NCI-H82 (cell line): Measurements from ENCODE around the gene SAC3D1.
"Not testable (repeated sequence)": the region's sequence is repeated elsewhere in the genome, so short reads cannot be mapped to it uniquely, and the experiment has no call there.

ENCODE experiments used
- DNase-seq: peaks from one replicate; lab custom pipeline; 2025; lab: John Stamatoyannopoulos, UW

The SAC3D1 gene

DNA sequence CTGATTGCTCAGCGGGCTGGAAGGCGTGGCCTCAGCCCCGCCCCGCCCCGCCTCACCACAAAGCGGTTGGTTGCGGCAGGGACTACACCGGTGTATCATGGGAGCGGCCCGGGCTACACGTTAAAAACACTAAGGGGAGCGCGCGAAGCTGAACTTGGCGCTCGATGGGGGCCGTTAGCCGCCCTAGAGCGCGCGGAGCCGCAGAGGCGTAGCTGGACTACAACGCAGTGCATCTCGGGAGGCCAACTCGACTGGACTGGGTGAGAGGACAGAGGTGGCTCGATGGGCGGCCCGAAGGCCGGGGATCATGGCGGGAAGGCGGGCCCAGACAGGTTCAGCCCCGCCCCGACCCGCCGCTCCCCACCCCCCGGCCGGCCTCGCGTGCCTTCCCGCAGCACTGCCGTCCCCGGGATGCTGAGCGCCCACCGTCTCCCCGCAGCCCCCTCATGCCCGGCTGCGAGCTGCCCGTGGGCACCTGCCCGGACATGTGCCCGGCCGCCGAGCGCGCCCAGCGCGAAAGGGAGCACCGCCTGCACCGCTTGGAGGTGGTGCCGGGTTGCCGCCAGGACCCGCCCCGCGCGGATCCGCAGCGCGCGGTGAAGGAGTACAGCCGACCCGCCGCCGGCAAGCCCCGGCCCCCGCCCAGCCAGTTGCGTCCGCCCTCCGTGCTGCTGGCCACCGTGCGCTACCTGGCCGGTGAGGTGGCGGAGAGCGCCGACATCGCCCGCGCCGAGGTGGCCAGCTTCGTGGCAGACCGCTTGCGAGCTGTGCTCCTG lies at the start of gene SAC3D1:
SAC3D1 (plus strand) TSS at position 364 of the 776 bp plus-strand sequence; CDS start at position 447, 83 bp downstream.
- DNase-seq = peak; percentile 98

DNA sequence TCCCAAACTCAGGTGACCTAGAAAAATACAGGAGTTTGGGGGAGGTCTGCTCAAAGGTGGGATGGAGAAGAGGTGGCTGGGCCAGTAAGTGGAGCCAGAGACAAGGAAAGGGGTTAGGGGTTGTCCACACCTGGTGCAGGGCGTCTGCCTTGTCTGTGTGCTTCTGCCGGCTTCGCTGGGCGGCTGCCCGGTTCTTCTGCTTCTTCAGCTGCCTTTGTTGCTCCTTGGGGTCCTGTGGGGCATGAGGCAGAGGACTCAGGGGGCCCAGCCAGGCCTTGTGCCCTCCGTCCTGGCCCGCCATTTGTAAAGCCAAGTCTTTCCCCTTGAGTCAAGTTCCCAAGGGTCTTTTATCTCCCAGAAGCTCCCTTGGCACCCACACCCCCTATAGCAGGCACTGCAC lies 46.7 kb upstream of the SAC3D1 start:
- no peak for DNase-seq

DNA sequence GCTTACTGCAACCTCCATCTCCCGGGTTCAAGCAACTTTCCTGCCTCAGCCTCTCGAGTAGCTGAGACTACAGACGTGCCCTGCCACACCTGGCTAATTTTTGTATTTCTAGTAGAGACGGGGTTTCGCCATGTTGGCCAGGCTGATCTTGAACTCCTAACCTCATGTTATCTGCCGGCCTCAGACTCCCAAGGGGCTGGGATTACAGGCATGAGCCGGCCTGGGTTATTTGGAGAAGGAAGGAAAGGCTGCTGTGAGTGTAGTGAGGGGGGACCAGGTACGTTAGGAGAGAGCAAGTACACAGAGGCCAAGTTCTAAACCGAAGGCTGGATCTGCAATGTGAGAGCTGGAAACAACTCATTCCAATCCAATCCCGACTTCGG lies 44.7 kb upstream of the SAC3D1 start:
- no peak for DNase-seq

DNA sequence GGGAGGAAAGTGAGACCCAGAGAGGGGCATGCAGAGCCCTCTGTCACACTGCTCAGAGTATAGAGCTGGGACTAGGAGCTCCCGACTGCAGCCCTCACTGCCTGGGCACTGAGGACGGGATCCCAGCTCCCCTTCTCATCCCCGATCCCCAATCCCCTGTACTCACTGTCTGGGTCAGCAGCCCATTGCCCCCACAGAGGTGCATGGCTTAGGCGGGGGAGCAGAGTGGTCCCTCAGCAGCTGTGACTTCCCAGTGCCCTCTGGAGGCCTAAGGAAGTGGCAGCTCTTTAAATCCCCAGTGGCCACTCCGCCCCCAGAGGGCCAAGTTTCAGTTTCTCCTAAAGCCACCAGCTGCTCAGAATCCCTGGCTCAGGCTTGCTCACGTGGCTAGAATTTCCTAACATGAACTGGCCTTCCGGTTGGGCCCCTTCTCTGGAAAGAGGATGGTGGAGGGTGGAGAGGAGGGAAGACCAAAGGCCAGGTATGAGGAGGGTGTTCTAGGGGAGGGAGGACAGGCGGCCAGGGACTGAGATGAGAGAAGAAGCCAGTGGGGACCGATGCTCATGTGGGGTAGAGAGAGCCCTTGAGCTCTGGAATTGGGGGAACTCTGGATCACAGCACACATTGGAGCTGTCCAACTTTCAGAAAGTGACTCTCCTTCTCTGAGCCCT lies 44.2 kb upstream of the SAC3D1 start, which contains the start of gene BATF2:
BATF2 (minus strand) TSS at position 262 of the 671 bp plus-strand sequence; CDS start at position 205, 57 bp downstream.
- DNase-seq = peak; percentile 92

DNA sequence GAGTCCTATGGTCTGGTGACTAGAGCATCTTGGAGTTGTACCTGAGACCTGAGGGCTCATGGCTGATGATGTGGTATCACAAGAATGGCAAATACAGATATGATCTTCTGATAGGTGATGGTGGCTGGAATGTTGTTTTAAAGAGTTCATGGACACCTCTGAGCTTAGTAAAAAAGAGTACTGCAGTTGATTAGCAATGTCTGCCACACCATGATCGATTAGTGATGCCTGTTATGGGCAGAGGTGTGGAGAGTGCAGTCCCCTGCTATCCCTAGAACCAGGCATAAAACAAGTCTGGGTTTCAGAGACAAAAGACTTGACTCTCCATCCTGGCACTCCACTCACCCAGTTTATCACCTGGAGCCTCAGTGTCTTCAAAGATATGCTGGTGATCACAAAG lies 42.9 kb upstream of the SAC3D1 start:
- DNase-seq = peak; percentile 23

DNA sequence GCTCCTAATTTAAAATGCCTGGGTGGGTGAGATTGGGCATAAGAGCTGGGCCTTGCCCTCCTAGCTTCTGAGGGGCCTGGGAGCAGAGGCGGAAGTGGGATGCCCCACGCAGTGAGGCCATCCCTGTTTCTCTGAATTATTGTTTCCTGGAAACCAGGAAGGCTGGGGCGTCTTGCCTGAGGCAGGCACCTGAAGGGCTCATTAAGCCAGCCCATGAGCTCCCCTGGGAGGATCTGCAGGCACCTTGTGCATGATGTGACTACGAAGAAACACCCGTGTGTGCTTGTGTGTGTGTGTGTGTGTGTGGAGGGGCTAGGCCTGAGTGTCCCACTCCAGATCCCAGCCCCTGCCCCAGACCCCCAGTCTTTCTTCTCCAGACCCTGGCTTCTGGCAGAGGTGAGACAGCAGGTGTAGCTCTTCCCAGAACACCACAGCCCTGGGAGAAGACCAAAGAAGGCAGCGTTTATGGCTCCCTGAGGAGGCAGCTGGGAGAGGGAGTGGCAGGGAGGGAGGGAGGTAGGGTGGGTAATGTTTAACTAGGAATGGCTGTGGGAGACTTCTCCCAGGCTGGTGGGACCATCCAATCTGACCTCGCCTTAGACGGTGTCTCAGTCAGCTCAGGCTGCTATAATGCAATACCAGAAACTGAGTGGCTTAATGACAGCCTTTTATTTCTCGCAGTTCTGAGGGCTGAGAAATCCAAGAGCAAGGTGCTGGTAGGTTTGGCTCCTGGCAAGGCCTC lies 42.1 kb upstream of the SAC3D1 start:
- DNase-seq = no peak

DNA sequence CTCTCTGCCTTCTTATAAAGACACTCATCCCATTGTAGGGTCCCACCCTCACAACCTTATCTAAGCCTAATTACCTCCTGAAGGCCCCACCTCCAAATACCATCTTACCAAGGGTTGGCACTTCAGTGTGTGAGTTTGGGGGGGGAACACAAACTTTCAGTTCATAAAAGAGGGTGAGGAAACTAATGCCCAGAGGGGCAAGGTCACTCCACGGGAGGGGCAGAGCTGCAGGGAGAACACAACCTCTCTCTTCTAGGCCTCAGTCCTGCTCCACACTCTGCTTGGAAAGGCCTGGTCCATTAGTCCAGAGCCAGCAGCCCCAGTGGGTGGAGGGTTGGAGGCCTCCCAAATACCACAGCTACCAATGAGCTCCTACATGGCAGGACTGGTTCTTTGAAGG lies 41.5 kb upstream of the SAC3D1 start:
- no peak for DNase-seq

DNA sequence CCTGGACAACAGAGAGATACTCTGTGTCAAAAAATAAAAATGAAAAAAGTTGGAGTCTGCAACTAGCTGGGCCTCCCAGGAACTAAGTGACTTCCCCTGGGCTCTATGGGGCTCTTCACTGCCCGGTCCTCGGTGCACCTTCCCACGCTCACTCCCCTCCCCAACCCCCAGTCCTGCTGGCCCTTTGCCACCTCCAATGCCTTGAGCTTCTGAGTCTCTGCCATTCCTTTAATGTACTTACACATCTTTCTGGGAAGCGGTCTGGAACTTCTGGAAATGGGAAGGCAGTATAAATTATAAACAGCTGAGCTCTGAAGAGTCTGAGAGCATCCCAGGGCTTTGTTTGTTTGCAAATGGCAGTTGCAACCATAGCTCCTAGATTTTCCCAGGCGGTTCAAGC lies 38.3 kb upstream of the SAC3D1 start:
- no peak for DNase-seq

DNA sequence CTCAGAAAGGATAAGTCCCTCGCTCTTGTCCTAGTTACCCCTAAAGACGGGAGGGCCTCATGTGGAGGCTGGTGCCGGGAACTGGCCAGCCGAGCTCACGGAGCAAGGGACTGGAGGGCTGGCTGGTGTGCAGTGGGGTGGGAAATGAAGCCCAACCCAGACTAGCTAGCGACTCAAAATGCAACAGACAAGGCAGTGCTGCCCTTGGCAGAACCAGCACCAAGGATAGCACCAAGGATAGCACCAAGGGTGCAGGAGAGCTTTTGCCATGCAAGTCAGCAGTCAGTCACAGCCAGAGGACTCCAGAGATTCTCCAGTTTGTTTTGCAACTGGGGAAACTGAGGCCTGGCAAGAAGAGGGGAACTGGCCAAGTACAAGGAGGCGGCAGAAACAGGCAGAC lies 37.7 kb upstream of the SAC3D1 start:
- no peak for DNase-seq

DNA sequence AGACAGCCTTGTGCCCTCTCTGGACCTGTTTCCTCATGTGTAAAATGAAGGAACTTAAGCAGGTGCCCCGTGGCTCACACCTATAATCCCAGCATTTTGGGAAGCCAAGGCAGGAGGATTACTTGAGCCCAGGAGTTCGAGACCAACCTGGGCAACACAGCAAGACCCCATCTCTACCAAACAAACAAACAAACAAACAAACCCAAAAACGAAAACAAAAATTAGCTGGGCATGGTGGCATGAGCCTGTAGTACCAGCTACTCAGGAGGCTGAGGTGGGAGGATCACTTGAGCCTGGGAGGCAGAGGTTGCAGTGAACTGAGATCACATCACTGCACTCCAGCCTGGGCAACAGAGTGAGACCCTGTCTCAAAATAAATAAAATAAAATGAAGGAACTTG lies 37.0 kb upstream of the SAC3D1 start:
- DNase-seq = not testable (repeated sequence)

DNA sequence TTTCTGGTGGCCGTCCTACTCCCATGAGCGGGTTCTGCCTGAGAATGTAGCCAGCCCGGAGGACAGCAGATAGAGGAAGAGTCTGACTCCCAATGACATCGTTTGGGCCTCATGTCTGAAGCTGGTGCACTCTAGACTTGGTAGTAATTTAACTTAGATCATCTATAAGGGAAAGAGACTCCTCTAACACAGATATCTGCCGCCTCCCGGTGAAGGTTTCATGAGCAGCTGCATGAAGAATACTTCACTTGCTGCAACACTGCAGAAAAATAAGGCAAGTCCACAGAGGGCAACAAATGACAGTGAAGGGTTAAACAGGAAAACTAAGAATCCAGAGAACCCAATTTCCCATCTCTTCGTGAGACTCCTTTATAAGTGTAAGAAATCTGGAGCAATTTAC lies 33.0 kb upstream of the SAC3D1 start:
- no peak for DNase-seq

DNA sequence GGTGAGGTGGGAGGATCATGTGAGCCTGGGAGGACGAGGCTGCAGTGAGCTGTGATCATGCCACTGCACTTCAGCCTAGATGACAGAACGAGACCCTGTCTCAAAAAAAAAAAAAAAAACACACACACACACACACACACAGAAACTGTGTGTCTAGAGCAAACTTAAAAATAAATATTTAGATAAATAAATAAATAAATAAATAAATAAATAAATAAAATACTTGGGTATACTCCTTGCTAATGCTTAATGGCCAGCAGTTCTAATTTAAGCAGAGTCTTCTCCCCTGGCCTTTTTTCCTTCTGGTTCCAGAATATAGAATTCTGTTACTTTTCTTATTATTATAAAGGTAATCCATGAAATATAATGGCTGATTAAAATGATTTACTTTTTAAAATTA lies 32.1 kb upstream of the SAC3D1 start:
- no peak for DNase-seq

DNA sequence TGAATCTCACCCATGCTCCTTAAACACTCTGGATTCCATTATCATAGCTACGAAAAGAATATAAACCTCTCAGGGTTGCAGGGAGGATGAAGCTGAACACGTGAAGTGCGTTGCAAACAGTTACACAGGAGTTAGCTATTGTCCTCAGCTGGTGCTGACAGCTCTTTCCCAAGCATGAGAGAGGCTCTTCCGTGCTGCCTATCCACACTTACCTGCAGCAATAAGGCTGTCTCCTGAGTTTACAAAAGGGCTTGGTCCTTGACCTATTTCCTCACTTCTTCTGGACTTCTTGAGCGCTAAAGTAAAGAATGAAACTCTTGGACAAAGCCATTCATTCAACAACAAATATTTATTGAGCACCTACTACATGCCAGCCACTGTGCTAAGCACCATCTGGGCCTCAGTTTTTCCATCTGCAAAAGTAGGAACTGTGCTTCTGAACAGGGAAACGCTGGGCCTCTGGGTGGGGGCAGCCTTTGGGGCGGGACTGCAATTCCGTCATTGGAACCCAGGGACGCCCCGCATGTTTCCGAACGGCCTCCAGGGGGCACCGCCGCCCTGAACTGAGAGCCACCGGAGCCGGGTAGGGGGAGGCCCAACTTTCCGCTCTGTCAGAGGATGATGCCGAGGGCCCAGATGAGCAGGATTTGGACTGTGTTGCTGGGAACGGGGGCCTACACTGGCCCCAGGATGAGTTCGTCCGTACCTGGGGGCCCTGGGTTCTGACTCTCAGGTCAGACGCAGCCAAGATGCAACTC lies 27.7 kb upstream of the SAC3D1 start:
- DNase-seq = peak; percentile 92

DNA sequence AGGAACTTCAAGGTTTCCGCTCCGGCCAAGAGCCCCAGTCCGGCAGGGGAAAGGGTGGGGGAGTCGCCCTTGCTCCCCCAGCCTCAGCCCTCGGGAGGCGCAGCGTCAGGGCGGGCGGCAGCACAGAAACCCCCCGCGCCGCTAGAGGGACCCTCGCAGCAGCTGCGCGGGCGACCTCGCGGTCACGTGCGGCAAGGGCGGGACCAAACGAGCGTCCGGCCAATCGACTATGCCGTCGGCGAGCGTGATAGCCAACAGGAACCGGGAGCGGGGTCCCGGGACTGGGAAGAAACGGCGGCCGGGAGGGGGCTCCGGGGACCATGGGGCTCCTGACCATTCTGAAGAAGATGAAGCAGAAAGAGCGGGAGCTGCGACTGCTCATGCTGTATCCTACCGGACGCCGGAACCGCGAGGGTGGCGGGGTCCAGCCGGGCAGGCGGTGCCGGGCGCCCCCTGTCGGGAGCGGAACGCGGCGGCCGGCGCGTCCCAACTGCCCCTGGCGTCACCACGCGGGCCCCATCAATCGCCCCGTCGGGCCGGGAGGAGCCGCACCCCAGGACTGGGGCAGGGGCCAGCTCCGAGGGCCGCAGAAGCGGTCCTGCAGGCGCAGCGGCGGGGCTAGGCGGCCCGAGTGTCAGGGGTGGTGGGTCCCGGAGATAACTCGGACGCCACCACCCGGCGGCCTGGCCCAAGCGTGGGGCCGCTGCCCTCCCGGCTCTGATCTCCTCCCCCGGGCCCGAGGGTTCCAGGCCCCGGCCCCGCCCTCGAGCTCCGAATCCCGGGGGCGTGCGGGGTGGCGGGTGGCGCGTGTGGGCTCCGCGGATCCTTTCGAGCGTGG lies 26.9 kb upstream of the SAC3D1 start, which contains the start of gene ARL2:
ARL2 (plus strand) TSS at position 273 of the 838 bp plus-strand sequence; CDS start at position 321, 48 bp downstream.
- DNase-seq = peak; percentile 94

DNA sequence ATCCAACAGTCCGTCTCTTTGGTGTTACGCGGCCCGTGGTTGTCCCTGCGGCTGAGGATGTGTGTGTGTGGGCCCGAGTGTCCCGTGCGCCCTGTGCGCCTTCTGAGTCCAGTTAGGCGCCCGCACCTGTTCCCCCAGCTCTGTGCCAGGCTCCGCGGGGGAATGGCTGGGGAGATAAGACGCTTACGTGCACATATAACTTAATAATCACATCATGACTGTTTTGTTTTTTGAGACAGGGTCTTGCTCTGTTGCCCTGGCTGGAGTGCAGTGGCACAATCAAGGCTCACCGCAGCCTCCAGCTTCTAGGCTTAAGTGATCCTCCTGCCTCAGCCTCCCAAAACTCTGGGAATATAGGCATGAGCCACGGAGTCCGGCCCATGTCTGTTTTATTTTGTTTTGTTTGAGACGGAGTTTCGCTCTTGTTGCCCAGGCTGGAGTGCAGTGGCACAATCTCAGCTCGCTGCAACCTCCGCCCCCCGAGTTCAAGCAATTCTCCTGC lies 26.2 kb upstream of the SAC3D1 start:
- peak; percentile 66 for DNase-seq

DNA sequence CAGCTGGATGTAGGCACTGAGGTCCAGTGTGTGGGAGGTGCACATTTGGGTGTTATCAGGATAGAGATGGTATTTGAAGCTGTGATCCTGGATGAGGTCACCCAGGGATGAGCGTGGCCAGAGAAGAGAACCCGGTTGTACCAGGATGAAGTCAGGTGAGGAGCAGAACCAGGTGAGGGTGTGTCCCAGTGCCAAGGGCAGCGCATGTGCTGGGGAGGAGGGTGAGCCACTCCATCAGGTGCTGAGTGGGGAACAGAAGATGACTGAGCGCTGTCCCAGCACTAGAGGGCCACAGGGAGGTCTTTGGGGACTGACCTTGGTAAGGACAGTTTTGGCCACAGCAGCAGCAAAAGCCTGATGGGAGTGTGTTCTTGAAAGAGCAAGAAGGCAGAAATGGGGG lies 24.3 kb upstream of the SAC3D1 start:
- no peak for DNase-seq

DNA sequence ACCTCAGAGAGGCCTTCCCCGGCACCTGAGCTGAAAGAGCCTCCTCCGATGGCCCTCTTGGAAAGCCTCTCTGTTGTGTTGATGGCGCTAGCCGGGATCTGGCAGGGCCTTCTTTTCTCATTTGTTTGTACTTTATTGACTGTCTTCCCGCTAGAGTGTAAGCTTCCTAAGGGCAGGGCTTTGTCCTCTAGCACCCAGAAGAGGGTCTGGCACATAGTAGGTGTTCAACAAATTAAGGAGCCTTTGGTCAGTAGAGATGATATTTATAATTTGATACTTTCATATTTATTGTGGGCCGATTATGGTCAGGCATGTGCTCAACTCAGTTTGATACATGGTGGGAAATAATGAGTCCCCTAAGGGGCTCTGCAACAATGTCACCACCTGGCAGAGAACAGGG lies 23.1 kb upstream of the SAC3D1 start:
- DNase-seq = no peak

DNA sequence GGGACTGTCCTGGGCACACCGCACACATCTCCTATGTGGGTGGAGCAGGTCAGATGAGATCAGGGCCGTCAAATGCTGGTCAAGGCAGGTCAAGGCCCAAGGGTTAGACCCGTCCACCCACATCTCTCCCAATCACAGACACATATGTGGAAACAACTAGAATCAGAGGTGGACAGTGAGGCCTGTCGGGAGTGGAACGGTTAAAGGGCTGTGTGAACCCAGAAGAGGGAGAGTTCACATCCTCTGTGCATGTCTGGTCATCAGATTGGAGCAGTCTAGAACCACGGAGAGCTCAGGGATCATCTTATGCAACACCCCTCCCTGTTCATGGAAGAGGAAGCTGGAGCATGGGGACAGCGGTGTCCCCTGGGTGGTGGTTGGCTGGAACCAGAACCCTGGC lies 21.2 kb upstream of the SAC3D1 start:
- DNase-seq = no peak

DNA sequence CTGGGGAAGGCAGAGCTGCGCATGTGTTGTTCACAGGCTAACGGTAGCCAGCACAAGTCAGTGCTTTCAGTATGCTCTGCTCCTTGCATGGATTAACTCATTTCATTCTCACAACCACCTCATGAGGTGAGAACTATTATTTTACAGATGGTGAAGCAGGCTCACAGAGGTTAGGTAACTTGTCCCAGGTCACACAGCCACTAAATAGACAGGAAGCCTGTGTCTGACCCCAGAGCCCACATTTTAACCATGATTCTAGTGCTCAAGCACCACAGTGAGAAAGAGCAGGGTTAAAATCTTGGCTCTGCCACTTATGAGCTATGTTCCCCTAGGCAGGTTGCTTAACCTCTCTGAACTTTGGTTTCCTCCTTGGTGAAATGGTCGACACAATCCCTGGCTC lies 20.0 kb upstream of the SAC3D1 start:
- no peak for DNase-seq

DNA sequence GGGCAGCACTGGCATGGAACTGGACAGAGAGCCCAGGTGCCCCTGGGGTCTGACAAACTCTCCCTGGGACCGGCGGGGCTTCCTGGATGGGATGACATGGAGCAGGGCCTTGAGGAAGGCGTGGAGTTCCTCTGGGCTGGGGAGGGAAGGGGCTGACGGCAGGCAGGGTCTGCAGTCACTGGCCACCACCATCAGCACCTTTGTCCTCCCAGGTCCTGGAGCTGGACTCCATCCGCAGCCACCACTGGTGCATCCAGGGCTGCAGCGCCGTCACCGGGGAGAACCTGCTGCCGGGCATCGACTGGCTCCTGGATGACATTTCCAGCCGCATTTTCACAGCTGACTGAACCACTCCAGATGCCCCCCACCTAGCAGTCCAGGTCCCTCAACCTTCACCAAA lies 19.5 kb upstream of the SAC3D1 start:
- no peak for DNase-seq

DNA sequence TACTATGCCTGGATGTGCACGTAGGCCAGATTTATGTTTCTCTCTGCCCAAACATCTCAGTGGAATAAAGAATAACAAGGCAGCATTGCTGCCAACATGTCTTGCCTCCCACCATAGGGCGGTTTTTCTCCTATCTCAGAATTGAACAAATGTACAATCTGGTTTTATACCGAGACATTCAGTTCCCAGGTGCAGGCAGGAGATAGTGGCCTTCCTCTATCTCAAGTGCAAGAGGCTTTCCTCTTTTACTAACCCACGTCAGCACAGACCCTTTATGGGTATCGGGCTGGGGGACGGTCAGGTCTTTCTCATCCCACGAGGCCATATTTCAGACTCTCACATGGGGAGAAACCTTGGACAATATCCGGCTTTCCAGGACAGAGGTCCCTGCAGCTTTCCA lies 17.5 kb upstream of the SAC3D1 start:
- DNase-seq = not testable (repeated sequence)
